Transverse colon (tissue), 4 donors: ENCODE measurements around the gene ZNF397. TPM values are rescaled to one million over a fixed set of nuclear protein-coding genes. Genes with fewer than 3 reads are reported as not detected.

Experiments
- DNase-seq: peaks from one replicate; pipeline ENCODE4 v3.0.0-alpha.2; 2019
- H3K27ac ChIP-seq, 4 donors: fragments of 200-600 bp; sonication (generic); 2 replicates each; pipeline ENCODE4 v1.5.1; 2016 to 2018; ENCODE audit warnings: inconsistent platforms in 4 of 4
- H3K27me3 ChIP-seq: fragments of 200-600 bp; sonication (generic); 2 replicates; pipeline ENCODE4 v1.5.1; 2017; ENCODE audit warnings: inconsistent platforms
- H3K36me3 ChIP-seq, 4 donors: fragments of 200-600 bp; sonication (generic); 2 replicates each; pipeline ENCODE4 v1.5.1; 2017 to 2019; ENCODE audit warnings: inconsistent platforms in 4 of 4
- H3K4me1 ChIP-seq, 4 donors: fragments of 200-600 bp; sonication (generic); 2 replicates each; pipeline ENCODE4 v1.5.1; 2017 to 2020; ENCODE audit warnings: inconsistent platforms in 4 of 4
- H3K4me3 ChIP-seq, 4 donors: fragments of 200-600 bp; sonication (generic); 1 replicate in 1 of 4; 2 replicates in 3 of 4; pipeline versions ENCODE4 v1.5.1 to v1.6.1; 2017 to 2019; ENCODE audit warnings: inconsistent platforms in 4 of 4
- H3K9me3 ChIP-seq, 2 donors: fragments of 200-600 bp; sonication (generic); 2 replicates each; pipeline ENCODE4 v1.5.1; 2017 to 2019; ENCODE audit warnings: inconsistent platforms in 2 of 2
- EP300 ChIP-seq: sonication (generic); formaldehyde crosslinking; IDR thresholded peaks from one replicate; pipeline ENCODE4 v1.6.1; 2017; ENCODE audit warnings: antibody characterized with exemption, low read depth
- POLR2A ChIP-seq: fragments of 450-650 bp; IDR thresholded peaks from one replicate; pipeline ENCODE4 v1.6.1; 2016; ENCODE audit warnings: antibody characterized with exemption, mild to moderate bottlenecking, moderate library complexity
- POLR2AphosphoS5 ChIP-seq, 3 donors: sonication (generic); formaldehyde crosslinking; IDR thresholded peaks; one replicate each; pipeline ENCODE4 v1.6.1; 2016; ENCODE audit warnings: antibody characterized with exemption in 3 of 3
- WGBS, 2 donors: methylation state at CpG; one replicate each; pipeline ENCODE4 v1.1.5; 2018; ENCODE audit warnings: low coverage in 1 of 2; 5-methylcytosine and 5-hydroxymethylcytosine counted together
- in situ Hi-C, 4 donors: fragments of 200-750 bp; cut with MboI; loops; one replicate each; pipeline versions ENCODE4 v1.15.0 to v1.15.1; 2017; ENCODE audit warnings: low sequenced_read_pairs in 3 of 4, low pct_ligation_motif_present in 1 of 4, low pct_unique_long_range_greater_than_20kb in 1 of 4
- intact Hi-C: fragments of 100-400 bp; cut with DNase I; formaldehyde crosslinking; loops from one replicate; pipeline ENCODE4 v1.15.1; 2023; ENCODE audit warnings: low total_unique reads
- total RNA-seq, 4 donors: library from RNA; depleted of rRNA; stranded (reverse); fragments of >200 nt; gene quantifications; one replicate each; pipeline ENCODE4 v1.1.0, GENCODE V29; 2016
- TF ChIP-seq, protein P1 (sequence below), 5 experiments: fragments of 200-600 bp in 3 of 5; fragments of 450-650 bp in 2 of 5; sonication (generic) in 3 of 5; IDR thresholded peaks; 1 replicate in 2 of 5; 2 replicates in 3 of 5; pipeline ENCODE4 v1.5.1; 2016 to 2017; ENCODE audit warnings: antibody characterized with exemption in 5 of 5, inconsistent platforms in 3 of 5, mild to moderate bottlenecking in 2 of 5, moderate library complexity in 1 of 5

Gene ZNF397
- total RNA-seq, 4 donors from 2014 or later, result 21.8 to 60.6 (median 32.0) TPM

DNA sequence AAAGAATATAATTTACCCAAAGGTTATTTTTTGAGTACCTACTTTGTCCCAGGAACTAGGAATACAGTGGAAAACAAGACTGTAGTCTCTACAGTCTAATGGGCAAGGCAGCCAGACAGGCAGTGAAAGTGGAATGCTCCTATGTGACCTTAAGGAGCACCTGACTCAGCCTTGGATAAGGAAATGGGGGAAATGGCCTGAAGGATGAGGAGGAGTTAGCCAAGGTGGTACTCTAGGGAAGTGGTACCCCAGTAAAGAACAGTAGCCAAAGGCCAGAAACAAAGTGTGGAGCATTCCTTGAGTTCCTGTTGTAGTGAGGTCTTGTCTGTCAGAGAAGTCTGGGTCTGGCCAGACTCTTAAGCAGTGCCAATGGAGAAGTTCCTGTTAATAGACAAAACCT, 6.0 kb downstream of the ZNF397 start:
- Histone ChIP-seq H3K4me1 (peaks cover 0 to 10% (median 4%) of the 10 kb centered on the region in 4 donors), H3K27ac (no peak overlapping the region), H3K4me3 (no peak overlapping the region), H3K27me3 (no peaks in the 10 kb centered on the region), H3K36me3 (peaks cover 0 to 50% (median 23%) of the 10 kb centered on the region in 4 donors), H3K9me3 (no peaks in the 10 kb centered on the region)
- in situ Hi-C loops, result loop anchor here in 2 of 4 donors (10.0 to 25.0 kb wide), 2 partner anchors 90 to 128 kb away; partner anchors contain the start of genes ZNF24 (in 1 of the 2) and ZNF396 (in 1 of the 2)
- intact Hi-C loops, result no loop called here
- DNase-seq, result no peak
- TF ChIP-seq, protein P1, sequence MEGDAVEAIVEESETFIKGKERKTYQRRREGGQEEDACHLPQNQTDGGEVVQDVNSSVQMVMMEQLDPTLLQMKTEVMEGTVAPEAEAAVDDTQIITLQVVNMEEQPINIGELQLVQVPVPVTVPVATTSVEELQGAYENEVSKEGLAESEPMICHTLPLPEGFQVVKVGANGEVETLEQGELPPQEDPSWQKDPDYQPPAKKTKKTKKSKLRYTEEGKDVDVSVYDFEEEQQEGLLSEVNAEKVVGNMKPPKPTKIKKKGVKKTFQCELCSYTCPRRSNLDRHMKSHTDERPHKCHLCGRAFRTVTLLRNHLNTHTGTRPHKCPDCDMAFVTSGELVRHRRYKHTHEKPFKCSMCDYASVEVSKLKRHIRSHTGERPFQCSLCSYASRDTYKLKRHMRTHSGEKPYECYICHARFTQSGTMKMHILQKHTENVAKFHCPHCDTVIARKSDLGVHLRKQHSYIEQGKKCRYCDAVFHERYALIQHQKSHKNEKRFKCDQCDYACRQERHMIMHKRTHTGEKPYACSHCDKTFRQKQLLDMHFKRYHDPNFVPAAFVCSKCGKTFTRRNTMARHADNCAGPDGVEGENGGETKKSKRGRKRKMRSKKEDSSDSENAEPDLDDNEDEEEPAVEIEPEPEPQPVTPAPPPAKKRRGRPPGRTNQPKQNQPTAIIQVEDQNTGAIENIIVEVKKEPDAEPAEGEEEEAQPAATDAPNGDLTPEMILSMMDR (IDR thresholded peaks at IDR 0.05), result no peak
- TF ChIP-seq POLR2AphosphoS5 (IDR thresholded peaks at IDR 0.05), result no peak
- no peak for TF ChIP-seq EP300
- no peak for TF ChIP-seq POLR2A

DNA sequence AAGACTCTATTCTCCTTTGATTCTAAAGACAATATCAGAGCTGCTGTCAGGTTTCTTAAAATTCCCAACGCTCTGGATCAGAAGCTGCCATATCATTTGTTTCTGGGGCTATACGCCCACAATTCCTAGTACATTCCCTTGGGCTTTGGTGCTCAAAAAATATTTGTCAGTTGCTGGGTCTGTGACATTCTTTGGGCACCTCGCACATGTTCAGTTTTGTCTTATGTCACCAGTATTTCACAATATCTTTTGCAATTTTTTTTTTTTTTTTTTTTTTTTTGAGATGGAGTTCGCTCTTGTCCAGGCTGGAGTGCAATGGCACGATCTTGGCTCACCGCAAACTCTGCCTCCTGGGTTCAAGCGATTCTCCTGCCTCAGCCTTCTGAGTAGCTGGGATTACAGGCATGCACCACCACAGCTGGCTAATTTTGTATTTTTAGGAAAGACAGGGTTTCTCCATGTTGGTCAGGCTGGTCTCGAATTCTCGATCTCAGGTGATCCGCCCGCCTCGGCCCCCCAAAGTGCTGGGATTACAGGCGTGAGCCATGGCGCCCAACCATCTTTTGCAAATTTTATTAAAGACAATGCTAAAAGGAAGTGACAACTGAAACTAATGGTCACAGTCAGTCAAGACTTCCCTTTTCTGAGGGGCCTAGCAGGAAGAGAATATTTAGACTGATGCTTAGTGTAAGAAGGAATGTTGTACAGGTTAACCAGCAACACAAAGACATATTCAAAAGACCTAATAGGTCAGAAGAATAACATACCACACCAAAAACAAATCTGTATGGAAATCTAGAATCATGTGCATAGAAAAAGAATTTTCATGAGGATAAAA, 6.8 kb downstream of the ZNF397 start:
- Histone ChIP-seq H3K36me3 (peaks cover 0 to 47% (median 23%) of the 10 kb centered on the region in 4 donors), H3K27me3 (no peaks in the 10 kb centered on the region), H3K9me3 (no peaks in the 10 kb centered on the region), H3K4me3 (no peak overlapping the region), H3K27ac (no peak overlapping the region), H3K4me1 (peaks cover 0 to 2% (median under 1%) of the 10 kb centered on the region in 4 donors)
- in situ Hi-C loops, result loop anchor here in 2 of 4 donors (10.0 to 25.0 kb wide), 2 partner anchors 90 to 127 kb away; partner anchors contain the start of genes ZNF24 (in 1 of the 2) and ZNF396 (in 1 of the 2)
- intact Hi-C loops, result no loop called here
- TF ChIP-seq POLR2AphosphoS5 (IDR thresholded peaks at IDR 0.05) (no peak), EP300 (no peak), POLR2A (no peak)
- TF ChIP-seq, protein P1 (IDR thresholded peaks at IDR 0.05), result no peak
- DNase-seq, result no peak
- 83 to 95% methylated on average over 2 to 14 of the region's 14 CpGs for WGBS, 2 donors

DNA sequence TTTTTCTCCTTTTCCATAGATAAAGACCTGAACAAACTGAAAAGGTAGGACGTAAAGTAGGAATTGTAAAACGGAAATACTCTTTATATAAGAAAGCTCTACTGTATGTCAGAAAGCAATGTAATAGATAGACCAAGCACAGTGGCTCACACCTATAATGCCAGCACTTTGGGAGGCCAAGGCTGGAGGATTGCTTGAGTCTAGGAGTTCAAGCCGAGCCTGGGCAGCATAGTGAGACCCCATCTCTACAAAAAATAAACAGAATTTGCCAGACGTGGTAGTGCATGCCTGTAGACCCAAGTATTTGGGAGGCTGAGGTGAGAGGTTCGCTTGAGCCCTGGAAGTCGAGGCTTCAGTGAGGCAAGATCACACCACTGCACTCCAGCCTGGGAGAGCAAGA, 7.6 kb downstream of the ZNF397 start:
- TF ChIP-seq EP300 (no peak), POLR2AphosphoS5 (IDR thresholded peaks at IDR 0.05) (no peak), POLR2A (no peak)
- TF ChIP-seq, protein P1 (IDR thresholded peaks at IDR 0.05), result no peak
- no peak overlapping the region for H3K4me3 ChIP-seq
- in situ Hi-C loops (loop anchor here in 2 of 4 donors (10.0 to 25.0 kb wide), 2 partner anchors 89 to 126 kb away; partner anchors contain the start of genes ZNF24 (in 1 of the 2) and ZNF396 (in 1 of the 2)), intact Hi-C loops (no loop called here)
- H3K9me3 ChIP-seq, result peaks cover 0 to 2% of the 10 kb centered on the region in 2 donors
- 93 to 97% methylated on average over 4 to 6 of the region's 6 CpGs for WGBS, 2 donors
- no peak overlapping the region for H3K27ac ChIP-seq
- H3K36me3 ChIP-seq, result peaks cover 0 to 47% (median 19%) of the 10 kb centered on the region in 4 donors
- no peaks in the 10 kb centered on the region for H3K27me3 ChIP-seq
- DNase-seq, result no peak
- H3K4me1 ChIP-seq, result no peaks in the 10 kb centered on the region

DNA sequence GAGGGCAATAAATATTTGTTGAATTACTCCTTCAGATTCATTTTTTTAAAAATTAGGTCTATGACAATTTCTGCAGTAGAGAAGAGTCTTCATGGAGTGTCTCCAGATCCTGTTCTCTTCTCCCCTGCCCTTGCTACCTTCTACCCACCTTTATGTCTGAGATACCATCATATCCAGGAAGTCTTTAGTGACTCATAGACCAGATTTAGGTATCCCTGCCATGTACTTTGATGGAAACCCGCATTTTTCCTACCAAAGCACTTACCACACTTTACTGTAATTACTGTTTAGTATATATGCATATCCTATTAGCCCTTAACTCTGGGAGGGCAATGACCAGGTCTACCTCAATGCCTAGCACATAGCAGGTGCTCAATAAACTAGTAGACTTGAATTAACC, 11.6 kb downstream of the ZNF397 start:
- in situ Hi-C loops (no loop called here), intact Hi-C loops (no loop called here)
- 90% methylated on average over 1 of the region's 1 CpG; no CpG with 5 or more reads in 1 of the 2 donors for WGBS, 2 donors
- Histone ChIP-seq H3K36me3 (peaks cover 0 to 25% (median 10%) of the 10 kb centered on the region in 4 donors), H3K4me1 (no peaks in the 10 kb centered on the region), H3K4me3 (no peak overlapping the region), H3K27ac (no peak overlapping the region), H3K27me3 (no peaks in the 10 kb centered on the region), H3K9me3 (peaks cover 0 to 12% of the 10 kb centered on the region in 2 donors)
- DNase-seq, result no peak
- no peak for TF ChIP-seq POLR2A
- TF ChIP-seq, protein P1 (IDR thresholded peaks at IDR 0.05), result no peak
- TF ChIP-seq POLR2AphosphoS5 (IDR thresholded peaks at IDR 0.05), result no peak
- TF ChIP-seq EP300, result no peak
